Neuron (in vitro differentiated cells): ENCODE measurements around the gene NME3.
"Not testable (repeated sequence)": the region's sequence is repeated elsewhere in the genome, so short reads cannot be mapped to it uniquely, and the experiment has no call there.

Source experiments
- H2AFZ ChIP-seq: one replicate; pipeline ENCODE4 v1.6.1; 2013; ENCODE audit warnings: low read depth, mild to moderate bottlenecking, inconsistent platforms, low read length, moderate library complexity
- H3K27me3 ChIP-seq: one replicate; pipeline ENCODE4 v1.6.1; 2013; ENCODE audit warnings: low read length; ENCODE audit not compliant: insufficient read depth
- H3K36me3 ChIP-seq: one replicate; pipeline ENCODE4 v1.6.1; 2013; ENCODE audit warnings: low read length; ENCODE audit not compliant: insufficient read depth
- H3K4me1 ChIP-seq: one replicate; pipeline ENCODE4 v1.6.1; 2013; ENCODE audit warnings: low read length; ENCODE audit not compliant: insufficient read depth
- H3K4me3 ChIP-seq: 2 replicates; pipeline ENCODE4 v1.5.1; 2013; ENCODE audit warnings: mild to moderate bottlenecking, low read length, moderate library complexity
- H3K9me3 ChIP-seq: one replicate; pipeline ENCODE4 v1.6.1; 2013; ENCODE audit warnings: low read length

The NME3 gene

GRCh38 chr16:1810106-1810505 lies 38.8 kb upstream of the NME3 start:
- Histone ChIP-seq H3K4me3 (no peak overlapping the region), H3K27me3 (no peaks in the 10 kb centered on the region), H2AFZ (no peak overlapping the region), H3K4me1 (no peaks in the 10 kb centered on the region), H3K36me3 (peaks cover 22% of the 10 kb centered on the region), H3K9me3 (peaks cover 2% of the 10 kb centered on the region)

DNA sequence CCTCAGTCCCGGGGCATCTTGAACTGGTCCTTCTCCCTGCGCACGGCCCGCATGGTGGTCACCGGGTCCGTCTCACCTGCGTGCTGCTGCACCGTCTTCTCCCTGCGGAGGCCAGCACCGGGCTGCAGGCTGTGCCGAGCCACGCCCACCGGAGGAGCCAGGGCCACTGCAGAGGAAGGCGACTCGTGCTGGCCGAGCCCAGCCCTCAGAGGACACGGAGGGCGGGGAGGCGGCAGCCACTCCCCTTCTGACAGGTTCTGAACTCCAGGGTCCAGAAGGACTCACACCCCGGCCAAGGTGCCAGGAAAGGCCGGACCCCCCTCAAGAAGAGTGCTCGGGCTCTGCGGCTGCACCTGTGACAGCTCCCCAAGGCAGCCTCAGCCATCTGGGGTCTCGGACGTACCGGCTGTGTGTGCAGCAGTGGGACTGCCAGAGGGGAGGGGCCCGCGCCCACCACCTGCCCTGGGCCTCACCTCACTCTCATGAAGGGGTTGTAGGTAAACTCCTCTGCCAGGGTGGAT lies 38.0 kb upstream of the NME3 start:
- H3K4me1 ChIP-seq: no peaks in the 10 kb centered on the region
- no peak overlapping the region for H2AFZ ChIP-seq
- H3K9me3 ChIP-seq: peaks cover 2% of the 10 kb centered on the region
- H3K36me3 ChIP-seq: peaks cover 22% of the 10 kb centered on the region
- H3K4me3 ChIP-seq: no peak overlapping the region
- H3K27me3 ChIP-seq: no peaks in the 10 kb centered on the region

DNA sequence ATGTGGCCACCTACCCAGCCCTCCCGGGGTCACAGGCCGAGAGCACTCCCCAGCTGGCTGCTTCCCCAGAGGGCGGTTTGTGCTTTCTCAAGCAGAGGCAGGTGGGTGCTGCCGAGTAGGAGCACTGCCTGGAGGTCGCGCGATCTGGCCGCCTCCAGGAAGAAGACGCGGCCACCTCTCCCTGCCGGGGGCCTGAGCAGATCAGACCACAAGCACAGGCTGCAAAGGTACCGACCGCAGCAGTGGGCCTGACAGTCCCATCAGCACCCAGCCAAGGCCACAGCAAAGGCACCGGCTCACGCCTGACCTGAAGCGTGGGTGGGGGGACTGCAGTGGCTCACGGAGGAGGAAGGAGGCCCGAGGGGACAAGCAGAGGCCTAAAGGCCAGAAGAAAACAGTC lies 37.3 kb upstream of the NME3 start:
- Histone ChIP-seq H3K9me3 (peaks cover 2% of the 10 kb centered on the region), H3K36me3 (peaks cover 19% of the 10 kb centered on the region), H2AFZ (no peak overlapping the region), H3K4me3 (no peak overlapping the region), H3K4me1 (no peaks in the 10 kb centered on the region), H3K27me3 (no peaks in the 10 kb centered on the region)

GRCh38 chr16:1807626-1808025 lies 36.3 kb upstream of the NME3 start:
- H3K9me3 ChIP-seq: peaks cover 2% of the 10 kb centered on the region
- H3K27me3 ChIP-seq: no peaks in the 10 kb centered on the region
- H3K4me1 ChIP-seq: no peaks in the 10 kb centered on the region
- peaks cover 17% of the 10 kb centered on the region for H3K36me3 ChIP-seq
- H2AFZ ChIP-seq: no peak overlapping the region
- H3K4me3 ChIP-seq: no peak overlapping the region

DNA sequence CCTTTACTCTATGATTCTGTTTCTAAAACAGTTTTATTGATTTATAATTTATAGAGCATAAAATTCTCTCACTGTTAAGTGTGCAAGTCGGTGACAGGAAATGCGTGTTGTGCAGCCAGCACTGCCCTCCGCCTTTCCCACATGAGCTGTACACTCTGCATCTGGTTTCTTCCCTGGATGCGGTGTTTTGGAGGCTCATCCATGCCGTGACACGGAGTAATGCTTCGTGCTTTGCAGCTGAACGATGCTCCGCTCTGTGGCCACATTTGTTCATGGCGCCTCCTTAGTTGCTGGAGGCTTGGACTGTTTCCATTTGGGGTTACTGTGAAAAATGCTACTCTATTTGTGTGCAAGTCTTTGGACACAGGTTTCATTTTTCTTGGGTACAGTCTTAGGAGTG lies 29.4 kb upstream of the NME3 start:
- H2AFZ ChIP-seq: no peak overlapping the region
- no peak overlapping the region for H3K4me3 ChIP-seq
- no peaks in the 10 kb centered on the region for H3K4me1 ChIP-seq
- H3K9me3 ChIP-seq: peaks cover 1% of the 10 kb centered on the region
- H3K27me3 ChIP-seq: no peaks in the 10 kb centered on the region
- peaks cover 1% of the 10 kb centered on the region for H3K36me3 ChIP-seq

DNA sequence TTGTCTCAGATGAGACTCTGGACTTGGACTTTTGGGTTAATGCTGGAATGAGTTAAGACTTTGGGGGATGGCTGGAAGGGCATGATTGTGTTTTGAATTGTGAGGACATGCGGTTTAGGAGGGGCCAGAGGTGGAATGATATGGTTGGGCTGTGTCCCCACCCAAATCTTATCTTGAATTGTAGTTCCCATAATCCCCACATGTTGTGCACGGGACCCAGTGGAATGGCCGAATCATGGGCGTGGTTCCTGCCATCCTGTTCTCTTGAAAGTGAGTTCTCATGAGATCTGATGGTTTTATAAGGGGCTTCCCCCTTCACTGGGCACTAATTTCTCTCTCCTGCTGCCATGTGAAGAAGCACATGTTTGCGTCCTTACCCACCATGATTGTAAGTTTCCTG lies 27.9 kb upstream of the NME3 start:
- not testable (repeated sequence) for H3K9me3 ChIP-seq, H3K27me3 ChIP-seq, H3K4me3 ChIP-seq, H3K4me1 ChIP-seq, H3K36me3 ChIP-seq, H2AFZ ChIP-seq

- no peak overlapping the region for H2AFZ ChIP-seq
- H3K27me3 ChIP-seq: no peaks in the 10 kb centered on the region
- no peaks in the 10 kb centered on the region for H3K4me1 ChIP-seq
- no peaks in the 10 kb centered on the region for H3K9me3 ChIP-seq
- no peak overlapping the region for H3K4me3 ChIP-seq
- H3K36me3 ChIP-seq: peaks cover 5% of the 10 kb centered on the region
These were observed 23.7 kb upstream of the NME3 start for GRCh38 chr16:1794908-1795666.

GRCh38 chr16:1794221-1794871 lies 23.0 kb upstream of the NME3 start:
- Histone ChIP-seq H2AFZ (no peak overlapping the region), H3K9me3 (no peaks in the 10 kb centered on the region), H3K27me3 (no peaks in the 10 kb centered on the region), H3K4me3 (no peak overlapping the region), H3K36me3 (peaks cover 10% of the 10 kb centered on the region), H3K4me1 (no peaks in the 10 kb centered on the region)

DNA sequence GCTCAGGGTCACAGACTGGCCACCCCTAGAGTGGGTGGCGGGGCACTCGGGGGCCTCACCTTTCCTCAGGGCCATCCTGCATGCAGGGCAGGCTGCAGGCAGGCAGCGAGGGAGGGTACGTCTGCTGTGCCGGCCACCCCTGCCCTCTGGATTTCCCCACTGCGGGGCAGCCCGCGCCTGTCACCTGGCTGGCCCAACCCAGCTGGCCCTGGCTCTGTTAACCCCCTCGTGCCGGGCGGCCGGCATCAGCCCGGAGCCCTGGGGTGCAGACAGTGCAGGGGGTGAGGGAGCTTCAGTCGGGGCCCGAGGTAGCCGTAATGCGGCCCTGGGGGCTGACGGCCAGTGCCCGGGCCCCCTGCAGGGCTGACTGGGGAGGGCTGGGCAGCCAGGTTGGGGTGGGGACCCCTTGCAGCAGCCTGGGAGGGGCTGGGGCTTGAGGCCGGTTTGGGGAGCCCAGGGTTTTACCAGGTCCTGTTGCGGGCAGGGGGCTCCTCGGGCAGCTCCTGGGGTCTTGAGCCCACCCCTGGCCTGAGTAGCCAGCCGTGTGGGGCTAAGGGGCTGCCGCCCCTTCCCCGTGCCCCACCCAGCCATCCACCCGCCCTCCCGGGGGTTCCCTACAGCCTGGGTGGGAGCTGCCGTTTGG lies 22.4 kb upstream of the NME3 start, which contains the start of gene IGFALS:
Gene IGFALS, minus strand, starts transcription at position 128 of the 643 bp plus-strand sequence. Its CDS starts 53 bp downstream, at position 75.
- Histone ChIP-seq H3K4me3 (no peak within 1 kb of the TSS), H3K4me1 (no peaks in the 10 kb centered on the region), H2AFZ (no peak within 1 kb of the TSS), H3K9me3 (no peaks in the 10 kb centered on the region), H3K27me3 (no peaks in the 10 kb centered on the region), H3K36me3 (peaks cover 16% of the 10 kb centered on the region)

DNA sequence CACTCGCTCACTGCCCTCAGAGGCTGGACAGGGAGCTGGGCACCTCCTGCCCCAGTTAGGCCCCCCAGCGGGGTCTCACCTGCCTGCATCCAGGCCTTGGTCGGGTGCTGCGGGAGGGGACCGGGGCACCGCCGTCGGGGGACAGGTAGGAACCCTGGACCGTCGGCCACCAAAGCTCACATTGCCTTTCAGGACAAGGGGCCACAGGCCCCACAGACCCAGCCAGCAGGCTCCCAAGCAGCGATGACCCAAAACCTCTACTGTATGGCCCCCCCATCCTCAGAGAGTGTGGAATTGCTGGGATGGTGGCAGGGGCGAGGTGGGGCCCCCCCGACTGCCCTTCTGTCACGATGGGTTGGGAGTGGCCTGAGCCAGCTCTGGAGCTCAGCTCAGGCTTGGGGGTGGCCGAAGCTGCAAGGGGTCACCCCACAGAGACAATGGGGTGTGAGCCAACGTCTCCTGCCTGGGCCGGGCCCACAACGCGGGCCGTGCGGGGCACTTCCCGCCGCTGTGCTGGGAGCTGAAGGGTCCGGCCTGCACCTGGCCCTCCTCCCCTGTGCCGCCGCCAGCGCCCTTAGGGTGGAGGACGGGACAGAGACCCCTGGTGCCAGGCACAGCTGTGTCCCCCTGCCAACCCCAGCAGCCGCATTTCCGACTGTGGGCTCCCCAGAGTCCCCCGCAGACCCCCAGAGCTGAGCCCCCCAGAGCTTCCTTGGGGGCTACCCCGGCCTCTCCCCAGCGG lies 21.7 kb upstream of the NME3 start:
- Histone ChIP-seq H3K27me3 (no peaks in the 10 kb centered on the region), H3K9me3 (no peaks in the 10 kb centered on the region), H3K4me3 (no peak overlapping the region)

GRCh38 chr16:1791943-1792812 lies 20.8 kb upstream of the NME3 start:
- Histone ChIP-seq H2AFZ (no peak overlapping the region), H3K4me1 (no peaks in the 10 kb centered on the region), H3K9me3 (no peaks in the 10 kb centered on the region), H3K4me3 (no peak overlapping the region), H3K36me3 (peaks cover 29% of the 10 kb centered on the region), H3K27me3 (no peaks in the 10 kb centered on the region)

More for the DNA sequence above, 21.7 kb upstream of the NME3 start:
- H3K4me1 ChIP-seq: no peaks in the 10 kb centered on the region
- H3K36me3 ChIP-seq: peaks cover 22% of the 10 kb centered on the region
- H2AFZ ChIP-seq: no peak overlapping the region

DNA sequence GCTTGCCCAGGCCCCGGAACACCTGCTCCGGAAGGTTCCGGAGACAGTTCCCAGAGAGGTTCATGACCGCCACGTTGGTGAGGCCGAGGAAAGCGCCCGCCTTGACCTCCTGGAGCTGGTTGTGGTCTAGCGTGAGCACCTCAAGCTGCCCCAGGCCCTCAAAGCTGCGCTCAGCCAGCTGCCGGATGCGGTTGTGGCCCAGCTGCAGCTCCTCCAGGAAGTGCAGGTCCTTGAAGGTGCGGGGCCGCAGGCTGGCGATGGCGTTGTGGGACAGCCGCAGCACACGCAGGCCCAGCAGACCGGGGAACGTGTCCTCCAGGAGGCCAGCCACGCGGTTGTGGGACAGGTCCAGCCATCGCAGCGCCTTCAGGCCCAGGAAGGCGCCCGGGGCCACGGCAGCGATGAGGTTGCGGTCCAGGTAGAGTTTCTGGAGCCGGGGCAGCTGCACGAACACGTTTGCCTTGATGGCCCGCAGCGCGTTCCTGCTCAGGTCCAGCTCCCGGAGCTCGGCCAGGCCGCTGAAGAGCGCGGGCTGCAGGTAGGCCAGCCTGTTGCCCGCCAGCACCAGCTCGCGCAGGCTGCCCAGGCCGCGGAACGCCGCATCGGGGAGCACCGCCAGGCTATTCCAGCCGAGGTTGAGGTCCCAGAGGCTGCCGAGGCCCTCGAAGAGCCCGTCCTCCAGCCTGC lies 20.1 kb upstream of the NME3 start:
- H3K4me3 ChIP-seq: no peak overlapping the region
- no peaks in the 10 kb centered on the region for H3K9me3 ChIP-seq
- H2AFZ ChIP-seq: no peak overlapping the region
- H3K4me1 ChIP-seq: no peaks in the 10 kb centered on the region
- H3K36me3 ChIP-seq: peaks cover 36% of the 10 kb centered on the region
- H3K27me3 ChIP-seq: no peaks in the 10 kb centered on the region
